Hematopoietic multipotent progenitor cell treated with erythropoietin and hydrocortisone succinate and interleukin-3 and kit ligand, for 4 days (in vitro differentiated cells): ENCODE data around the gene COX19.
"Not testable (repeated sequence)": the region's sequence is repeated elsewhere in the genome, so short reads cannot be mapped to it uniquely, and the experiment has no call there.

ENCODE experiments used
- DNase-seq: peaks from one replicate; pipeline ENCODE4 v3.0.0-alpha.2; 2015

Gene COX19

DNA sequence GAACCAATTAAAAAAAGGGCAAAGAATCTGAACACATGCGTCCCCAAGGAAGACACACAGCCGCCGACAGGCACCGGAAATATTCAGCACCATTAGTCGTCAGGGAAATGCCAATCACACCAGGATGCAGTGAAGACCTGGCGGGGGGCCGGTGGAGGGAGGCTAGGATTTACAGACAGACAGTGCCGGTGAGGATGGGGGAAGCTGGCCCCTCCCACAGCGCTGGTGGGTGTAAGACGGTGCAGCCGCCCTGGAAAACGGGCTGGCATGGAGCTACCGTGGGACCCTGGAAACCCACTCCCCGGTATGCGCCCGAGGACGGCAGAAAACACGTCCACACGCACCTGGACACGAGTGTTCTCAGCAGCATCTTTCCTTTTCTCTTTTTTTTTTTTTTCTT is 16.1 kb downstream of the COX19 start:
- no peak for DNase-seq

DNA sequence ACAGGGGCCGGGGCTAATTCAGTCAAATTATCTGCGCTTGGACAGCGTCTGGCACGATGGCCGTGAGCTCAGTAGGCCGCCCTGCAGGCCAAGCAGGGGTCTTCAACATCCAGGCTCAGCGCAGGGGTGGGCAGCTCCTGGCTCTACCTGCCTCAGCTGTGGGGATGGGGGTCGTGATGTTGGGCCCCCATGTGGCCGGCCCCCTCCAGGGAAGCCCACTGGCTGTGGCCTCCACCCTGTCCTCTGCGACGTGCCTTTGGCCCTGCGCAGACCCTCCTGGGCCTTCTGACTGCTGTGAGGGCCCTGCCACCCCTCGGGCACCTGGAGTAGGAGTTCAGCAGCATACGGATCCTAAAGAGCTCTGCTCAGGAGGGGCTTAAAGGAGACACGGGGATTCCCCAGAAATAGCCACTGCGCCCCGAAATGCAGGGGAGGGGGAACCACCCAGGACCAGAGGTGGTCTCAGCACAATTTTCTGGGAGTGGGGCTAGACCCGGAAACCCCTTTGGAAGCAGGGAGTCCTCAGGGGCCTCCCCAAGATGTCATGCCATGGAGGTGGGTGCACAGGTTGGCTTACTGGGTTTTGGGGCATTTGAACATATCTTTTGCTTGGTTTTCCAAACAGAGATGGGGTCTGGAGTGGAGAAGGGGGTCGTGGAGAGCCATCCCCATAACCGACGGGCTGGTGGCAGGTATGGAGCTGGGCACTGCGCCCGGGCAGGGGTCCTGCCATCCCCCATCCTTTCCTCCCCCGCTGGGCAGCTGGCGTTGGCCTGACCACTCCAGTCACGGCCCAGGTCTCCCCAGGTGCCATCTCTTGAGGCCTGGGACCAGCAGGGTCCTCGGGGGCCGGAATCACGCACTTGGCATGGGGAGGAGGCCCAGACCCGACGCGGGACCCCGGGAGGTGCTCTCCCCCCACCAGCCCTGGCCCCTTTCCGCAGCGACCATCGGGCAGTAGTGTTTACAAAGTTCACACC is 16.8 kb downstream of the COX19 start:
- no peak for DNase-seq

DNA sequence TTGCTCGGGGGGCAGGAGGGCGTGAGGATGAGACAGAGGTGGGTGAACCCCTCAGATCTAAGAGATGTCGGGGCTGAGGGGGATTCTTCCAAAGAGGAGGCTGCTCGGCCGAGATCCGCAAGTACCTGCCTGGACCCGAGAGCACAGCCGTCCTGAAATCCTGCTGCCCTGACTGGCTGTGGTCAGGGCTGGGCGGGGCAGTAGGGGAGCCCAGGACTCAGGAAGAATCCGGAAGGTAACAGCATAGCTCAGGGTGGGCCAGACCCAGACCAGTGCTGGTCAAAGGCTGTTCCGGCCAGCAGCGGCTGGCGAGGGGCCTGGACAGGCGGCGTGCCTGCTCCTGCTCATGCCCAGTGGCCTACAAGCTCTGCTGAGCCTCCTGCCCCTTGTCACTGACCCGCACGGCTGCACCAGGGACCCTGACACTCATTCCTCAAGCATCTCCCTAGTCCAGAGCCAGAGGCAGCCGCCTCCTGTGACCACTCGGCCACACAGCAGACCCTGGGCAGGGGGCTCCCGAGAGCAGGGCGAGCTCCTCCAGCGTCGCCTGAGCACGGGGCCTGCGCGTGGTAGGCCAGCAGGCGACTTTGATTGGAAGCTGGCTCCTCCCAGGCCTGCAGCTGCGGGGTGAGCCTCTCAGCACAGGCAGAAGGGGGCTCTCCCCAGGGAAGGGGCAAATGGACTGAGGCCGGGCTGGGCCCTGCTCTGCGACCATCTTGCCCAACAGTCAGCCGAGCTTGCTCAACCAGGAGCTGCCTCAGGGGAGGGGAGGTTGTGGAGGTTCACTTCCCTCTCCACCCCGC is 17.7 kb downstream of the COX19 start:
- DNase-seq: peak; percentile 72

DNA sequence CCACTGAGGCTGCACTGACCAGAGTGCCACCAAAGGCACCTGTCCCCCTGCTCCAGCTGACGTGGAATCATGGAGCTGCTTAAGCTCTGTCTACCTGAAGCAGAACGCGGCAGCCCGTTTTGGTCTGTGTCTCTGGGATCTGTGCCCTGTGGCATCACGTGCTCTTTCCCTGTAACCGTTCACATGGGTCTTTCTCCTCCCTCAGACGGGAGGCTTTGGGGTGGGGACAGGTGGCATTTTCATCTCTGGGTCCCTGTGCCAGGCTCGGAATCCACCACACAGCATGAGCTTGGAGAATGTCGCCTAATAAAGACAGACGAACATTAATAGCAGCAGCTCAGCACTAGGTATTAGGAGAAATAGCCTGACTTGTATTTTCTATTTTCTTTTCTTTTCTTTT is 19.3 kb downstream of the COX19 start:
- no peak for DNase-seq

DNA sequence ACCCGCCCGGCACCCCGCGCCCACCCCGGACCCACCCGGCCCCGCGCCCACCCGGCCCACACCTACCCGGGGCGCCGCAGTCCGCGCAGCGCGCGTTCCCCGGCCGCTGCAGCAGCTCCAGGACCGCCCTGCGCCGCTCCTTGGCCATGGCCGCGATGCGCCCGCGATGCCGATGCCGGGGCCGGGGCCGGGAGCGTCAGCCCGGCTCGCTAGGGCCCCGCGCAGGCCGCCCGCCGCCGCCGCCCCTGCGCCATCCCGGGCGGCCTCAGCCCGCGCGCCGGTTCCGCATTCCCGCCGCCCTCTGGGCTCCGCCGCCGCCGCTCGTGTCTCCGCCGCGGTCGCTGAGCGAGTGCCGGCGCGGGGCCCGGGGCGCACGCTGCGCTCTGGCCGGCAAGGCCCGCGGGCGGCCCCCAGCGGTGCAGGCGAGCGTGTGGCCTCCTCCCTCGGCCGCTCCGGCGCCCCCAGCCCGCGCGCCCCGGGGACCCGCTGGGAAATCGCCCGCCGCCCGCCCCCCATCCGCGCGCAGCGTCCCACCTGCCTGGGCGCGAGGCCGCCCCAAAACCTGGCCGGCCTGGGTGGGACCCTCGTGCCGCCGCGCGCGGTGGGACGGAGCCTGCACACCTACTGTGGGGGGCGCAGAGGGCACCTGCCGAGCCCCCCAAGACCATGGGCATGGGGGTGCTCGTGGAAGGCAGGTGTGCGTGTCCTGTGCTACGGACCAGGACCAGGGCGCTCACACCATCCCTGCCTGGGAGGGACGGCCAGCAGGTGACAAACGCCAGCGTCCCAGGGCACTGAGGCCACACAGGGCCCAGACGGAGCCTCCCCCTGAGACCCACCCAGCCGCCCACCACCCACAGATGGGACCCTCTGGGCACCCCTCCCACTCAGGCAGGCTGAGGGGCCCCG is 20.8 kb downstream of the COX19 start, which contains the start of gene ADAP1:
TSS of gene ADAP1 (minus strand) at position 351 of the 909 bp plus-strand sequence. CDS start at position 148, 203 bp downstream.
- DNase-seq: peak; percentile 87

DNA sequence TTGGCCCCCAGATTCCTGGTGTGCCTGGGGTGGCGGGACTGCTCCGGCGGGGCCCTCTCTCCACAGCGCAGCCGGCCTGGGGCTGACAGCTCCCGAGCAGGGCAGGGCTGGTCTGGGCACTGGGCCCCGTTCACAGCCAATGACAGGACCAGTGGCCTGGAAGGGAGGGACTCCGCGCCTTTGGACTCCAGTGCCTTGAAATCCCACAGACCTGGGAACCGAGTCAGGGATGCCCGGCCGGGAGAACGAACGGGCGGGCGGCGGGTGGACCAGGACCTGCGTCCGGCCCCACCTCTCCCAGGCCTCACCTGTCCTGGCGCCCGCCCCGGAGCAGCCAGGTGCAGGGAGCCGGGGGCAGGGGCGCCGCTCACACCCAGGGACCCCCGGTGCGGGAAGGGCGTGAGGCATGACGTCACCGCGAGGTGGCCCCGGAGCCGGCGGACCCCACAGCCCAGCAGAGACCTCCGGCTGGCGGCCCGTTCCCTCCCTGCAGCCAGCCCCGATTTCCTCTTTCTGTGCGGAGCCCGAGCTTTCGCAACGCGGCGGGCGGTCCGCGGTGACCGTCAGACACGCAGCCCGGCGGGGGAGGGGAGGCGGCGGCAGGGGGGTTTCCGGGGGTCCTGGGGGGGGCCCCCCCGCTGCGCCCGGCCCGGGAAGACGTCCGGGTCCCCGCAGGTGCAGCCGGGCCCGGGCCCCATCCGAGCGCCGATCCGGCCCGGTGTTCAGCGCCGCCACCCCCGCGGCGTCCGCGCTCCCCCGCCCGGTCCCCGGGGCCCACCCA is 21.6 kb downstream of the COX19 start:
- peak; percentile 76 for DNase-seq

DNA sequence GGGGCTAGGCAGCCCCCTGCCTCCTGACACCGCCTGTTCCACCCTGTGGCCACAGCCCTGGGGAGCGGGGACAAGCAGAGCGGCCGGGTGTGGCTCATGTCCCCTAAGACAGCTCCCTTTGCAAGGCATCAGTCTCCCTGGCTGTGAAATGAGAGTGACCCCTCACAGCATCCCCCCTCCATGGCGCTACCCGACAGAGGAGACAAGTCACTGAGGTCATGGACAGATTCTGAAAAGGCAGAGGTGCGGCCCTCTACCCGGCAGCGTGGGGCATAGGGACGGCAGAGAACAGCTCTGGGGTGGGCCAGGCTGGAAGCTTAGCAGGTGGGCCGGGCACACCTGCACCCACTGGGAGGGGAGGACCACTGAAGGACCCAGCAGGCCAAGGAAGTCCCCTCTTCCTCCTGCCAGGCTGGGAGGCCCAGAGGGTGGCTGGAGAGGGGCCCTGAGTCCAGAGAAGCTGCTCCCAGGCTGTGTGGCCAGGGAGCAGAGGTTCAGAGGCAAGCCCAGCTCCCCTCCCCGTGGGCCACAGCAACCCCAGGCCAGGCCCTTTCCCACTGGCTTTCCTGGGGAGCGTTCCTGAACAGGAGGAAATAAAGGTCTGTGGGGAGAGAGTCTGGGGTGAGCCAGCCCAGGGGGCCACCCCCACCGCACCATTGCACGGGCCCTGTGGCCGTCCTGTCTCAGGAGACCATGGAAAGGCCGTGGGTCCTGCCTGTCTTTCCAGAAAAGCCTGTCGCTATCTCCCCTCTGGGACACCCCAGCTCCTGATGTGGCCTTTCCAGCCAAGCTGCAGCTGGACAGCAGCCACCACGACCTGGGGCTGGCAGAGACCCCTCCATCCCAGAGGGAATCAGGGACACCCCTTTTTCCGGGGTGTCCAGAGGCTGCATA is 22.6 kb downstream of the COX19 start:
- no peak for DNase-seq

DNA sequence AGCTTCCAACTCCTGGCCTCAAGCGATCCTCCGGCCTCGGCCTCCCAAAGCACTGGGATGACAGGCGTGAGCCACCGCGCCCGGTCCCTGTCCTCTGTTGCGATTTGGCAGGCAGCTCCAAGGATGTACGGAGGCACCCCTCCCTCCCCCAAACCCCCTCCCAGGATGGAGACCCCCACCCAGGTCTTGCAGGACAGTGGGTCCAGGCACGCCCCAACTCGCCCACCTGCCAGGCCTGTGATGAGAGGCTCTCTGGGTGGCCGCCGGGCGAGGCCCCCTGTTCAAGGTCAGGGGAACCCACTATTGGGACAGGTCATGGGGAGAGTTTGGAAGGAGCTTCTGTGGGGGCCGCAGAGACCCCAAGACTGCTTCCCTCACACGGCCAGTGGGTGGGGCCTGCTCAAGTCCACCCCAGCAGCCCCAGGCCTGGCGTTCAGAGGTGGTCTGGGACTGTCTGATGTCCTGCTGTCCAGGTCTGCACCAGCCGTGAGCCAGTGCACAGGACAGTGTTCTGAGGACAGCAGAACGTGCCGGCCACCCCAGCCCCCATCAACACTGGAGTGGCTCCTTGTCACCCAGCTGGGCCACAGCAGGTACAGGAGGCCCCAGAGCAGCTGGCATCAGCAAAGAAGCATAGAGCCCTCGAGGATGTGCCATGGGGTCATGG is 23.3 kb downstream of the COX19 start:
- no peak for DNase-seq

DNA sequence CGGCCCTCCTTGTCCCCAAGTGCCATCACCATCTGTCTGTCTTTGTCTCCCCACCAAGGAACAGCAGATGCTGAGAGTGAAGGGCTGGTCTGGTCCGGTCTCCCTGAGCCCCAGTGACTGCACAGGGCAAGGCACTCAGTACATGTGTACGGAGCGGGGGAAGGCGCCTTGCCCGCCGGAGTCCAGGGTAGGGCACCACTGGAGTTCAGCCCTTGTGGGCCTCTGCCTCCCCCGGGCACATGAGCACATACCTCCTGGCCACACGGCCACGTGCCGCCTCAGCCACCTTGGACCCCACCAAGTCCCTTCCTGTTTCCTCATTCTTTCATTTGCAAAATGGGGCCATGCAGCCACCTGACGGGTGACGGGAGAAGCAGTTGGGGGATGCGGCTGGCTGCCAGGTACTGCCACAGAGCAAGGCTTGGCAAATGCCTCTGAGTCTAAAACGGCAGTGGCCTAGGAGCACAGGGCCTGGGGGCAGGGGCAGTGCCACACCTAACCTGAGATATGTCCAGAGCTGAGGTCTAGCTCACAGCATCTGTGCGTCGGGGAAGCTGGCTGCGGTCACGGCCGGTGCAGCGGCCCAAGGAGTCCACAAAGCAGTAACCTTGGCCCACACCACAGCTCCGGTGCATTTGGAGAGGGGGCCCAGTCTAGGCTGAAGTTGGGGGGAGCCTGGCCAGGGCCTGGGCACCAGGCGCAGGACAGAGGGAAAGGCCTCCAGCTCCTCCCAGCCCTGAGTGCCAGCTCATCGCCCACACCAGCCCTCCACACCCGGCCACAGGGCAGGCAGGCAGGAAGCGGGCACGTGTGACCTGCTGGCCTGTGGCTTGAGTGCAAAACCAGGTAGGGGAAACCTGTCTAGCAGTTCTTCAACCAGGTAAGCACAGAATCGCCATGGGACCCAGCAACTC is 26.1 kb downstream of the COX19 start:
- no peak for DNase-seq

DNA sequence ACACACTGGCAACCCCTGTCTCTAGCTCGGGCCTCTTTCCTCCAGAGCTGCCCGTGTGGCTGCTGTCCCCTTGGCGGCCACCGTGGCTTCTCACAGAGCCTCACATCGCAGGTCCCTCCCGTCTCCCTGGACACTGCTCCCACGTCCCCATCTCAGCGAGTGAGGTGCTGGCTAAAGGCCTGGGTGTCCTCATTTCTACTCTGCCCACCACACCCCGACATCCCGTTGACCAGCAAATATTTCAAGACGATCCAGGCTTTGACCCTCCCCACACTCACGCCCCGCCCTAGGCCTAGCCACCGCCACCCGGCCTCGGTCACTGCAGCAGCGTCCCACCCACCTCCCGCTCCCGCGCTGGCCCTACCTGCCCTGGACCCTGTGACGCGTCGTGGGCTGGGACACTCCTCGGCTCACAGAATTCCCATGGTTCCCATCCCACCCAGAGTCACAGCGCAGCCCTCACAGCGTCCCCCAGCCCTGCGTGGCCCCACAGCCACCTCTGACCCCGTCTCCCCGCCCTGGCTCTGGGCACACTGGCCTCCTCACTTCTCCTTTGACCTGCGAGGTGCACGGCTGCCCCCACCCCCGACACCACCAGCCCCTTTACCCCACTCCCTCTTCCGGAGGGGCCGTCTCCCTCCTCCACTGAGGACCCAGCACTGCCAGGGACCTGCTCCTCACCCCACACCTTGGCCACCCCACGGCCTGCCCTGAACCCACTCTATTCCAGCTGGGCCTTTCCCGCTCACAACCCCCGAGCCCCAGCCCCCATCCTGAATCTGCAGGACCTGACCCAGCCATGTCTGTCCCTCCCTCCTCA is 27.7 kb downstream of the COX19 start:
- no peak for DNase-seq

DNA sequence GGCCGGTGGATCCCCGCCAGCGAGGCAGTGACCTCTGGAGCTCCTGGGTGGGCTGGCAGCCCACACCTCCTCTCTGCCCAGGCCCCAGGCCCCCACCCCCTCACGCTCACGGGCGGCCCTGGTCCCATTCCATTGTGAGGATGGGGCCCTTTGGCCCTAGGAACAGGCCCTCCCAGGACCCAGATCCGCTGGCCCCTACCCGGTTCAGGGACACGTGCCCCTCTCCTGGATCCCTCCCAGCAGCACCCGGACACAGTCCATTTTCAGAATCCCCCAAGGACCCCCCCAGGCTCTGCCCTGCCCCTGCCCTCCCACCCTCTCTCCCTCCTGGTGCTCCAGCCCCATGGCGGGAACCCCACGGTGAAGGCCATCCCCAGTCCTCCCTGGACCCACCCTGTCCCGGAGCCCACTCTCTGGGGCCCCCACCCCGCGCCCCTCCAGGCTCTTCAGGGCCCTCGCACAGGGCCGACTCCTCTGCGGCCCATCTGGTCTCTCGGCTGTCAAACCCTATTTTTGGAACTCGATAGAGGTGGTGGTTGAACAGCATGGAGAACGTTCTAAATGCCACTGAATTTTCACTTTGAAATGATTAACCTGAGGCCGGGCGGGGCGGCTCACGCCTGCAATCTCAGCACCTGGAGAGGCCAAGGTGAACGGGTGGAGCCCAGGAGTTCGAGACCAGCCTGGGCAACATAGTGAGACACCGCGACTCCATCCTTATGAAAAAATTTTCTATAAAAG is 28.9 kb downstream of the COX19 start:
- DNase-seq: no peak

DNA sequence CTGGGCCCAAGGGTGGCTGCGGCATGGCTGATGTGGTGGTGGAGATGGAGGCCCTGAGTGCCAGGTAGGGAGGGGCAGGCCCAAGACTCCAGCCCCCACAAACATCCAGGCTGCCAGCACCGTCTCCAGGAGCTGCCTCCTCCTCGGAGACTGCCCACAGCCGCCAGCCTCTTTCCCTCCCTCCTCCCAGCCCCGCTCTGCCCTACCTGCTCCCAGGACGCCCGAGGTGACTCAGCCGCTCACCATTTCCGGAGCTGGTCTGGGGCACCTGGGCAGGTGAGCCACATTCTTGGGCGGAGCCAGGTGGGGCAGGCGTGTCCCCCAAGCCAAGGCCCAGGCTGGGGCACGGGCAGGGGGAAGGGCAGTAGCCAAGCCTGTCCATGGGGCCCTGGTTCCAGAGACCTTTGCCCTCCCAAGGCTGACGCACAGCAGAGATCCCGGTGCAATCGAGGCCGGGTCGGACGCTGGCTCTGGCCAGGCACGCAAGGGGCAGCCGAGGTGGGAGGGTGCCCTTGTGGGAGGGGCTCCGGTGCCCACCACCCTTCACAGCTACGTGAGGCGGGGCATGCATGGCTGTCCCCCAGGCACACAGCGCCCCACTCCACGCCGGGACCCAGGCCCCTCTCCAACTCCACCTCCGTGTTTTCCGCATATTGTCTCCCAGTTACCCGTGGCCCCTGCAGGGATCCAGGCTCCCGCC is 29.6 kb downstream of the COX19 start:
- DNase-seq: no peak

DNA sequence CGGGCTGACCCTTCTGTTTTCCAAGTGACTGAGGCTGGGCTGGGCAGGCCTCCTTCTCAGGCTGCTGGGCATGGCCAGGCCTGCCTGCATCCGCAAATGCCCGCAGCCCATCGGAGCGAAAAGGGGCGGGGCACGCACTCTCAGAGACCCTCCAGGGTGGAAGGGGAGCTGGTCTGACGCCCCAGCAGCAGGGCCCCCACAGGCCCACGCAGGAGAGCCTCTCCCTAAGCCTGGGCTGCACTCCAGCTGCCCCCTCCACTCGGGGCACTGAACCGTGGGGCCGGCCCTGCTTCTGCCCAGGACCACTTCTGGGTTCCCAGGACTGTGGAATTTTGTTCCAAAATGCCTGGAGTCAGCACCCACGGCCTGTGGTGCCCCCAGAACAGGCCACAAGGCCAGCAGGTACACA is 30.2 kb downstream of the COX19 start:
- no peak for DNase-seq

DNA sequence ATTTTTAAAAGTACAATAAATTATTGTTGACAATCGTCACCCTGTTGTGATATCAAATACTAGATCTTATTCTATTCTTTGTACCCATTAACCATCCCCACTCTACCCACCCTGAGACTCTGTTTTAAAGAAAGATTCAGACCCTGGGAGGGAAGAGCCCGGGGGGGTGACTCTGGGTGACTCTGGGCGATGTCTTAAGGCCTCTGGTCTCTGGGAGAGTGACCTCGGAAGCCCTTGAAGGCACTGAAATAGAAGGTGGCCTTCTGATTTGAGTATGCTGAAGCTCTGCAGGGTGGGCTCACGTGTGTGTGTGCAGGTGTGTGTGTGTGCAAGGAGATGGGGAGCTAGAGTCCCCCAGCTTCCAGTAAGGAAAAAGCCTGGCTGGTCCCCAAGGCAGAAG is 30.6 kb downstream of the COX19 start:
- no peak for DNase-seq

DNA sequence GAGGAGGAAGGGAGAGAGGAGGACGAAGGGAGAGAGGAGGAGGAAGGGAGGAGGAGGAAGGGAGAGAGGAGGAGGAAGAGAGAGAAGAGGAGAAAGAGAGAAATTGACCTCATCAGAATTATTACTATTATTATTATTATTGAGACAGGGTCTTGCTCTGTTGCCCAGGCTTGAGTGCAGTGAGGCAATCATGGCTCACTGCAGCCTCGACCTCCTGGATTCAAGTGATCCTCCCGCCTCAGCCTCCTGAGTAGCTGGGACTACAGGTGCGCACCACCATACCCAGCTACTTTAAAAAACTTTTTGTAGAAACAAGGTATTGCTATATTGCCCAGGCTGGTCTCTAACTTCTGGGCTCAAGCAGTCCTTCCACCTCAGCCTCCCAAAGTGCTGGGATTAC is 31.6 kb downstream of the COX19 start:
- not testable (repeated sequence) for DNase-seq

DNA sequence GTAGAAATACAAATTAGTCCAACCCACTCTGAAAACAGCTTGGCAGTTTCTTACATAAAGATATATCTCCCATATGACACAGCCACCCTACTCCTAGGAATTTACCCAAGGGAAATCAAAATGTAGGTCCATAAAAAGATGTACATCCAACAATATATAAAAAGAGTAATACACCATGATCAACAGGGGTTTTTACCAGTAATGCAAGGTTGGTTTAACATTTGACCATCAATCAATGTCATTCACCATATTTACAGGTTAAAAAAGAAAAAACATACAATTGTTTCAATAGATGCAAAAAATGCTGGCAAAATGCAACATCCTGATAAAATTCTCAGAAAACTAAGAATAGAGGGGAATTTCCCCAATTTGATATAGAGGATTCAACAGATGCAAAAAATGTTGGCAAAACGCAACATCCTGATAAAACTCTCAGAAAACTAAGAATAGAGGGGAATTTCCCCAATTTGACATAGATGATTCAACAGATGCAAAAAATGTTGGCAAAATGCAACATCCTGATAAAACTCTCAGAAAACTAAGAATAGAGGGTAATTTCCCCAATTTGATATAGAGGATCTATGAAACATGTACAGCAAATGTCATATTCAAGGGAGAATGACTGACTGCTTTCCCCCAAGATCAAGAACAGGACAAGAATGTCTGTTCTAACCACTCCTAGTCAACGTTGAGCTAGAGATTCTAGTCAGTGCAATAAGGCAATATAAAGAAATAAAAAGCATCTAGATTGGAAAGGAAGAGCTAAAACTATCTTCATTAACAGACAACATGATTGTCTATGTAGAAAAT is 34.5 kb downstream of the COX19 start:
- no peak for DNase-seq
